Neural progenitor cell (in vitro differentiated cells): ENCODE measurements around the gene CHST14.

ENCODE experiments used
- CTCF ChIP-seq: fragments of 200-600 bp; sonication (generic); IDR thresholded peaks from 2 replicates; pipeline ENCODE4 v1.5.1; 2017; ENCODE audit warnings: antibody characterized with exemption, mild to moderate bottlenecking
- EZH2phosphoT487 ChIP-seq: fragments of 200-600 bp; sonication (generic); IDR thresholded peaks from 2 replicates; pipeline ENCODE4 v1.6.1; 2017; ENCODE audit warnings: antibody characterized with exemption

DNA sequence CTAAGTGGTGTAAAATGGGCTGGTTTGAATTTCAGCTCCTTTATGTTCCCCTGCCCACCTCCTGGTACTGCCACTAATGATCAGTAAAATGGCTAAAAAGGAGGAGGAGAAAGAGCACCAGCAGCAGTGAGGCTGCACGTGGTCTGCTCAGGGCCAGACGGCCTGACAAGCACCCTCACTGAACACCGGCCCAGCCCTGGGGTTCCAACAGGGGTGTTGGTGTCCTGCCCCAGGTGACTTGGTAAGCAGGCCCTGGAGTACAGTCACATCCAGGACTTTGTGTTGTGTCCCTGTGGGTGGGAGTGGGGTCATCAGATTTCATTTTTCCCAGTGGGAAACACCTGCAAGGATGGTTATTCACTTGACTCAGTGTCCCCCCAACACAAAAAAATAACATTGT, 24.6 kb upstream of the CHST14 start:
- TF ChIP-seq CTCF: no peak
- TF ChIP-seq EZH2phosphoT487: no peak
